AG09309 (cell line): ENCODE measurements around the gene BMS1.
"Not testable (repeated sequence)": the region's sequence is repeated elsewhere in the genome, so short reads cannot be mapped to it uniquely, and the experiment has no call there.

Source experiments
- DNase-seq: peaks from one replicate; pipeline ENCODE4 v3.0.0-alpha.2; 2010; ENCODE audit warnings: low read depth
- H3K4me3 ChIP-seq: 2 replicates; pipeline ENCODE4 v1.5.1; 2011; ENCODE audit warnings: mild to moderate bottlenecking, low read depth, low read length, moderate library complexity; ENCODE audit not compliant: control insufficient read depth
- CTCF ChIP-seq: IDR thresholded peaks from 2 replicates; pipeline ENCODE4 v1.5.1; 2011; ENCODE audit warnings: mild to moderate bottlenecking, low read depth, low read length, inconsistent platforms; ENCODE audit not compliant: insufficient read depth, control insufficient read depth; ENCODE audit errors: missing control alignments

BMS1 gene

GRCh38 chr10:42816912-42817311, 34.3 kb downstream of the BMS1 start:
- no peak for DNase-seq
- H3K4me3 ChIP-seq: no peak overlapping the region
- TF ChIP-seq CTCF: no peak

- not testable (repeated sequence) for H3K4me3 ChIP-seq, DNase-seq
These were observed 34.8 kb downstream of the BMS1 start for GRCh38 chr10:42817417-42817816.

- H3K4me3 ChIP-seq, DNase-seq: not testable (repeated sequence)
These were observed 44.2 kb downstream of the BMS1 start for GRCh38 chr10:42826759-42827158.

GRCh38 chr10:42827201-42827600, 44.6 kb downstream of the BMS1 start:
- no peak for DNase-seq
- TF ChIP-seq CTCF: no peak
- H3K4me3 ChIP-seq: no peak overlapping the region

GRCh38 chr10:42828391-42828790, 45.8 kb downstream of the BMS1 start:
- H3K4me3 ChIP-seq, DNase-seq: not testable (repeated sequence)

- no peak for TF ChIP-seq CTCF
- DNase-seq: no peak
- H3K4me3 ChIP-seq: no peak overlapping the region
These were observed 47.6 kb downstream of the BMS1 start for GRCh38 chr10:42830237-42830636.

- H3K4me3 ChIP-seq: no peak overlapping the region
- DNase-seq: no peak
- TF ChIP-seq CTCF: no peak
These were observed 53.5 kb downstream of the BMS1 start for GRCh38 chr10:42836096-42836495.

GRCh38 chr10:42836771-42837468, 54.3 kb downstream of the BMS1 start:
- no peak for DNase-seq
- peak overlapping the region; percentile 28 for H3K4me3 ChIP-seq

GRCh38 chr10:42844810-42845209, 62.2 kb downstream of the BMS1 start:
- DNase-seq, H3K4me3 ChIP-seq: not testable (repeated sequence)

More at GRCh38 chr10:42836771-42837468, 54.3 kb downstream of the BMS1 start:
- TF ChIP-seq CTCF: no peak

- H3K4me3 ChIP-seq, DNase-seq: not testable (repeated sequence)
These were observed 64.7 kb downstream of the BMS1 start for GRCh38 chr10:42847261-42847660.
